ENCODE measurements around the gene BBS12.

- no peak for TF ChIP-seq CTCF (IDR thresholded peaks at IDR 0.05)
- TF ChIP-seq POLR2A (IDR thresholded peaks at IDR 0.05) = no peak
Observed at GRCh38 chr4:122749704-122750454, 17.4 kb downstream of the BBS12 start.
